ENCODE results near the gene CRYL1.

The CRYL1 gene

DNA sequence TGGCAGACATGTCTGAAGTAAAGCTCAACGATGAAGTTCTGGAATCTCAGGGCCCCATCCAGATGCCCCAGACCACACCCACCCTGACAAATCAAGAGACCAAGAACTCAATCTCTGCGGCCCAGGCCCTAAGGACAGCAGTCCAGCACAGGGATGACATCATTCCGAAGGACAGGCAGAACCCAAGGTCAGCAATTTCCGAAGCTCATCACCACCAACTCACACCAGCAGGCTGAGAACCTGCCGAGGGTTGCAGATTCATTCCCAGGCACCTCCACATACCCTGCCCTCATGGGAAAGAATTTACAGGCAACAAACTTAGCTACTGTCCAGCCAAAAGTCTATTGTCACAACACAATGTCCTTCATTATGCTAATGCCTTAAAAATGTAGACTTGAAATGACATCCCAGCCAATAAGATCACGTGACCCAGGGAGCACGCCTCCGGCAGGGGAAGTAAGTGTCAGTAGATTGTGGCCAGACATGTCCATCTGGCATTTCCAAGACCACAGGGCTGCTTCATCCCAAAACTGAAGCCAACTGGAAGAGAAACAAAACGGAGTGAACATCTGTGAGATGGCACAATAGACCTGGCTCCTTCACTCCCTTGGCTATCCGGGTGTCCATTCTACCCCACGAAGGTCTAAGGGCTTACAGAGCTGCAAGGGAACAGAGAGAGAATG lies 98.8 kb downstream of the CRYL1 start:
- no peaks in the 10 kb centered on the region for H3K27me3 ChIP-seq (ENCODE audit: control insufficient read depth, insufficient read depth, low read length)
- no peaks in the 10 kb centered on the region for H3K9me3 ChIP-seq (ENCODE audit: control insufficient read depth, low read length)

DNA sequence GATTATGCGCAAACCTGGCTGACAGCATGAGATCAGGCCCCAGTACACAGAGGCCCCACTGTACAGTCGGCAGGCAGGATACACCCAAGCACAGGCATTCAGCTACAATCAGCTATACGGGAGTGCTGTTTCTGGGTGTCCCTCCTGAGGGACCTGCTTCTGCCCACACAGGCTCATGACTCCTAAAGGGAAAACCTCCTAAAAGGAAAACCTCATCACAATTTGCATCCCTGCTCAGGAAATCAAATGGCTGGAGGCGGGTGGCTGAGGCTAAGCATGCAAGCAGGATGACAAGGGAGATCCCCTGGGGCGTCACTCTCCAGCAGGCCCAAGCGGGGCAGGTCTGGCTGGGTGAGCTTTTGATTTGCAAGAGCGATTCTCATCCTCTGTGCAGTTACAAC lies 99.8 kb downstream of the CRYL1 start:
- no peak overlapping the region for H3K4me3 ChIP-seq (ENCODE audit: low read length)
- H3K36me3 ChIP-seq (ENCODE audit: control insufficient read depth, insufficient read depth, low read length) = peaks cover 3% of the 10 kb centered on the region
- H3K9me3 ChIP-seq (ENCODE audit: control insufficient read depth, low read length) = no peaks in the 10 kb centered on the region
- no peaks in the 10 kb centered on the region for H3K27me3 ChIP-seq (ENCODE audit: control insufficient read depth, insufficient read depth, low read length)
- H3K9ac ChIP-seq (ENCODE audit: low read length) = no peak overlapping the region
- H3K4me1 ChIP-seq (ENCODE audit: control insufficient read depth, insufficient read depth, low read length) = no peaks in the 10 kb centered on the region

More for the DNA sequence above, 98.8 kb downstream of the CRYL1 start:
- Histone ChIP-seq H3K4me1 (ENCODE audit: control insufficient read depth, insufficient read depth, low read length) (no peaks in the 10 kb centered on the region), H3K4me3 (ENCODE audit: low read length) (no peak overlapping the region), H3K9ac (ENCODE audit: low read length) (no peak overlapping the region), H3K36me3 (ENCODE audit: control insufficient read depth, insufficient read depth, low read length) (peaks cover 3% of the 10 kb centered on the region)

DNA sequence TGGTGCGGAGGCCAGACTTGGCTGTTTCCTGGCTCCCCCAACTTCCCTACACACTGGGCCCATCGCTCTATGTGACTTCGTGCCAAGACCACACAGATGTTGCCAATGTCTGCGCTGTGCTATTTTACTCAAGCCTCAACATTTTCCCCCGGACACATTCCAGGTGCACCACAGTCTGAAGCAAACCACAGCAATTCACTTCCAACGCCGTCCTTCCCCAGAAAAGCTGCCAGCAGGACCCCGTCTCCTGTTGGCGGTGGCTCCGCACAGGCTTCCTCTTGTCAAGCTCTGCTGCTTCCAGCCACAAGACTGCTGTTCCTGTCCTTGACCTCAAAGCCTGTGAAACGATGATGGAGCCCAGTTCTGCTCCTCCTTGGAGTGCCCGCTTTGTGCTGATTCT lies 100.7 kb downstream of the CRYL1 start:
- no peaks in the 10 kb centered on the region for H3K36me3 ChIP-seq (ENCODE audit: control insufficient read depth, insufficient read depth, low read length)
- H3K9ac ChIP-seq (ENCODE audit: low read length) = no peak overlapping the region
- H3K27me3 ChIP-seq (ENCODE audit: control insufficient read depth, insufficient read depth, low read length) = no peaks in the 10 kb centered on the region

DNA sequence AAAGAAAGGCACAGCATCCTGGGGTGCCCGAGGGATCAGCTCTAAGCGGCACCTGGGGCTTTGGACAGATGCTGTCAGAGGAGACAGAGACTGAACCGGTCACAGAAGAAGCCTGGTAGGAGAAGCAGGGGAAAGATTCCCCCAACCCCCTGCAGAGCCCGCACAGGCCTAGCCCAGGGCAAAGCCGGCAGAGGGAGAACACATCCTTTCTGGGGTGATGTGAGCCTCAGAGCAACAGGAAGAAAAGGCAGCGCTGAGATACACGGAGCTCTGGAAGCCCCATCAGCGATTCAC lies 101.2 kb downstream of the CRYL1 start:
- Histone ChIP-seq H3K27me3 (ENCODE audit: control insufficient read depth, insufficient read depth, low read length) (no peaks in the 10 kb centered on the region), H3K9me3 (ENCODE audit: control insufficient read depth, low read length) (no peaks in the 10 kb centered on the region), H3K36me3 (ENCODE audit: control insufficient read depth, insufficient read depth, low read length) (no peaks in the 10 kb centered on the region), H3K4me1 (ENCODE audit: control insufficient read depth, insufficient read depth, low read length) (peaks cover 3% of the 10 kb centered on the region), H3K9ac (ENCODE audit: low read length) (no peak overlapping the region), H3K4me3 (ENCODE audit: low read length) (no peak overlapping the region)

More for the DNA sequence above, 100.7 kb downstream of the CRYL1 start:
- Histone ChIP-seq H3K4me3 (ENCODE audit: low read length) (no peak overlapping the region), H3K9me3 (ENCODE audit: control insufficient read depth, low read length) (no peaks in the 10 kb centered on the region), H3K4me1 (ENCODE audit: control insufficient read depth, insufficient read depth, low read length) (no peaks in the 10 kb centered on the region)

DNA sequence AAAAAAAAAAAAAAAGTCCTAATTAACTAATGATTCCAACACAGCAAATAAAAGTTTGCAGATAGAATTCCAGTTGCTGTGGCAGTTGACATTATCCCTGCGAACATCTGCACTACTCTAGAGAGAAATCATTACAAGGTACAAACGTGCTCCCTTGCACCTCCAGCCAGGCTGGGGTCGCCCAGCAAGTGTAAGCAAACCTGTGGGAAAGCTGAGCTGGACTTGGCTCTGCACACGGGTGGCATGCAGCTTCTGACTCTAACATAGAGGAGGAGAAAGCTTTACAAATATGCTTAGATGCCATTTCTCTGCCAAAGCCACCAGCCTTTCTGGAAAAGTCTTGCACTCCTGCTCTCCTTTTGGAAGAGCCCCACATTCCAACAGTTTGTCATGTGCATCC lies 103.3 kb downstream of the CRYL1 start:
- H3K4me3 ChIP-seq (ENCODE audit: low read length) = no peak overlapping the region
- peaks cover 4% of the 10 kb centered on the region for H3K4me1 ChIP-seq (ENCODE audit: control insufficient read depth, insufficient read depth, low read length)
- H3K9ac ChIP-seq (ENCODE audit: low read length) = no peak overlapping the region

DNA sequence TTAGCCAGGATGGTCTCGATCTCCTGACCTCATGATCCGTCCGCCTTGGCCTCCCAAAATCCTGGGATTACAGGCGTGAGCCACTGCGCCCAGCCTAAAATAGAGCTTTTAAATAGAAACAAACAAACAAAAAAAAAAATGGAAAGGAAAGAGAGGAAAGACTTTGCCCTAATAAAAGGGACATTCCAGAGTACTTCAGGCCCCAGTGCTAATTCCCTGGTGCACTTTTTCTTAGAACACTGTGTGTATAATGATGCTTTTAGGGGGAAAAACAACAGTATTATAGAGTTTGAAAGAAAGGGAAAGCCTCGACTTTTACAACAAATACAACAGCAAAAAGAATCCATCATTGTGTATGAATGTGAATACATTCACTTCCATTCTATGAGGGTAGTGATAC lies 104.7 kb downstream of the CRYL1 start:
- no peaks in the 10 kb centered on the region for H3K36me3 ChIP-seq (ENCODE audit: control insufficient read depth, insufficient read depth, low read length)
- H3K4me1 ChIP-seq (ENCODE audit: control insufficient read depth, insufficient read depth, low read length) = peaks cover 4% of the 10 kb centered on the region

More for the DNA sequence above, 103.3 kb downstream of the CRYL1 start:
- Histone ChIP-seq H3K9me3 (ENCODE audit: control insufficient read depth, low read length) (no peaks in the 10 kb centered on the region), H3K27me3 (ENCODE audit: control insufficient read depth, insufficient read depth, low read length) (no peaks in the 10 kb centered on the region), H3K36me3 (ENCODE audit: control insufficient read depth, insufficient read depth, low read length) (no peaks in the 10 kb centered on the region)

DNA sequence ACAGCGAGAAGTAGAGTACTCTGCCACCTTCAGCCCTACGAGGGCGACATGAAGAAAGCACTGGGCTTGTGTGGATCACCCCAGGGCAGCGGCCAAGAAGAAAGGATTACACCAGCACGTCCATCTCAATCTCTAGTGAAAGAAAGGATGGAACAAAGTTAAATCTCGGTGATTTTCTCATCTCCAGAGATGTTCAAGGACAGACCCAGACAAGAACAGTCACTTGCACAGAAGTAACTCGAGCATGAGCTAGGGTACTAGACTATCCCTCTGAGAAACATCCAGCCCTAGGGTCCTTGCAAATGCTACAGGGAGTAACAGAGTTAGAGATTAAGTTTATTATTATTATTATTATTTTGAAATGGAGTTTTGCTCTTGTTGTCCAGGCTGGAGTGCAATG lies 106.7 kb downstream of the CRYL1 start:
- Histone ChIP-seq H3K9ac (ENCODE audit: low read length) (no peak overlapping the region), H3K9me3 (ENCODE audit: control insufficient read depth, low read length) (no peaks in the 10 kb centered on the region), H3K4me1 (ENCODE audit: control insufficient read depth, insufficient read depth, low read length) (peaks cover 4% of the 10 kb centered on the region), H3K4me3 (ENCODE audit: low read length) (no peak overlapping the region), H3K27me3 (ENCODE audit: control insufficient read depth, insufficient read depth, low read length) (no peaks in the 10 kb centered on the region), H3K36me3 (ENCODE audit: control insufficient read depth, insufficient read depth, low read length) (no peaks in the 10 kb centered on the region)

More for the DNA sequence above, 104.7 kb downstream of the CRYL1 start:
- Histone ChIP-seq H3K9me3 (ENCODE audit: control insufficient read depth, low read length) (no peaks in the 10 kb centered on the region), H3K9ac (ENCODE audit: low read length) (no peak overlapping the region), H3K27me3 (ENCODE audit: control insufficient read depth, insufficient read depth, low read length) (no peaks in the 10 kb centered on the region), H3K4me3 (ENCODE audit: low read length) (no peak overlapping the region)

DNA sequence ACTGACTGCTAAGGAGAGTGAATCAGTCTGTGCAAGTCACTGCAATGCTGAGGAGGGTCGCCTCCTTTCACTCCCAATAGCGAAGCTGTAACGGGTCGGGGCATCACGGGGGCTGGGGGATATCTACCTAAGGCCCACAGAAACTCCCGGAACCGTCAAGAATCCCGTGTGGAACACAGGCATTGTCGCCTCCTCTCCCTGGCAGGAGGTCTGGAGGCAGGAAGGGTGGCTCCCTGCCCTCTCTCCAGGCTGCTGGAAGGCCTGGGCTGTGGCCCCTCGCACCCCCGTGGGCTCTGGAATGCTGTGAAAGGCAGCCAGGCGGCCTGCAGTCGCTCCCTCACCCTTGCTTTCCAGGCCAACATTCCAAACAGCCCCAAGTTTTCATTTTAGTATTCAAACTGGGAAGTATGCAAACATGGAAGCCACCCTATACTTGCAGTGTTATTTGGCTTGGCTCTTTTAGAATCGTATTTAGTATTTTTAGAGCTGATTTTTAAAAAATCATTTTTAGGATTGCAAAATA lies 109.4 kb downstream of the CRYL1 start:
- Histone ChIP-seq H3K27me3 (ENCODE audit: control insufficient read depth, insufficient read depth, low read length) (no peaks in the 10 kb centered on the region), H3K4me1 (ENCODE audit: control insufficient read depth, insufficient read depth, low read length) (peaks cover 10% of the 10 kb centered on the region), H3K9ac (ENCODE audit: low read length) (no peak overlapping the region), H3K36me3 (ENCODE audit: control insufficient read depth, insufficient read depth, low read length) (no peaks in the 10 kb centered on the region), H3K4me3 (ENCODE audit: low read length) (no peak overlapping the region), H3K9me3 (ENCODE audit: control insufficient read depth, low read length) (no peaks in the 10 kb centered on the region)

DNA sequence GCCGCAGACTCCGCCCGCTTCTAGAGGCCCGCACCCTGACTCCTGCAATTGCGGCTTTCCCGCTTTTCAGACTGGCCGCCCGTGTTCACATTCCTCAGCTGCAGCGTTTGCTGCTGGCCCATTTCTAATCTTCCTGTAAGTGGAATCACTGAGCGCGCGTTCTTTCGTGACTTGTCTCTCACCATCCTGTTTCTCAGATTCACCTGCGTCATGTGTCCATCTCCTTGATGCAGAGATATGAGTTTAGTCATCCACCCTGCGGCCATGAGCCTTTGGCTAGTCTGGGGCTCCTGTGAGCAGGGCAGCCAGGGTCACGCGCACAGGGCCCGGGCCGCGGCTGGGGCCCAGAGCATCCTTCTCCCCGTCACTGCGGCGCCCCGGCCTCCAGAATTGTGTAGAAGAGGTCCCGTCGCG lies 110.0 kb downstream of the CRYL1 start:
- no peak overlapping the region for H3K9ac ChIP-seq (ENCODE audit: low read length)
- no peaks in the 10 kb centered on the region for H3K9me3 ChIP-seq (ENCODE audit: control insufficient read depth, low read length)
- H3K27me3 ChIP-seq (ENCODE audit: control insufficient read depth, insufficient read depth, low read length) = no peaks in the 10 kb centered on the region
- no peaks in the 10 kb centered on the region for H3K36me3 ChIP-seq (ENCODE audit: control insufficient read depth, insufficient read depth, low read length)
- no peak overlapping the region for H3K4me3 ChIP-seq (ENCODE audit: low read length)
- peaks cover 10% of the 10 kb centered on the region for H3K4me1 ChIP-seq (ENCODE audit: control insufficient read depth, insufficient read depth, low read length)

DNA sequence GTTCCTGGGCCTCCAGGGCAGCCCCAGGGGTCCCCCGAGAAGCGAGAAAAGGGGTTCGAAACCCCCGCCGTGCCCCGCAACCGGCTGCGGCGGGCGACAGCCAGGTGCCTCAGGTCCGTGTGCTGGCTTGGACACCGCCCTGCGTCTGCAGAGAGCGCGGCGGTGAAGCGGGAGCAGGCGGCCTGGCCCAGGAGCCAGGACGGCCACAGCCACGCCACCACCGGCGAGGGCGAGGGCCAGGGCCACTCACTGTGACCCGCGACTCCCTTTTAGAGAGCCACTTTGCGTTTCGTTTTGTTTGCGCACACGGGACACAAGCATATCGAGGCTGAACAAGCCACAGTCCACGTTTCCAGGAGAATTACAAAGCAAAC lies 110.4 kb downstream of the CRYL1 start:
- no peaks in the 10 kb centered on the region for H3K27me3 ChIP-seq (ENCODE audit: control insufficient read depth, insufficient read depth, low read length)
- H3K9me3 ChIP-seq (ENCODE audit: control insufficient read depth, low read length) = no peaks in the 10 kb centered on the region
- no peaks in the 10 kb centered on the region for H3K36me3 ChIP-seq (ENCODE audit: control insufficient read depth, insufficient read depth, low read length)
- H3K4me3 ChIP-seq (ENCODE audit: low read length) = no peak overlapping the region
- no peak overlapping the region for H3K9ac ChIP-seq (ENCODE audit: low read length)
- peaks cover 10% of the 10 kb centered on the region for H3K4me1 ChIP-seq (ENCODE audit: control insufficient read depth, insufficient read depth, low read length)

DNA sequence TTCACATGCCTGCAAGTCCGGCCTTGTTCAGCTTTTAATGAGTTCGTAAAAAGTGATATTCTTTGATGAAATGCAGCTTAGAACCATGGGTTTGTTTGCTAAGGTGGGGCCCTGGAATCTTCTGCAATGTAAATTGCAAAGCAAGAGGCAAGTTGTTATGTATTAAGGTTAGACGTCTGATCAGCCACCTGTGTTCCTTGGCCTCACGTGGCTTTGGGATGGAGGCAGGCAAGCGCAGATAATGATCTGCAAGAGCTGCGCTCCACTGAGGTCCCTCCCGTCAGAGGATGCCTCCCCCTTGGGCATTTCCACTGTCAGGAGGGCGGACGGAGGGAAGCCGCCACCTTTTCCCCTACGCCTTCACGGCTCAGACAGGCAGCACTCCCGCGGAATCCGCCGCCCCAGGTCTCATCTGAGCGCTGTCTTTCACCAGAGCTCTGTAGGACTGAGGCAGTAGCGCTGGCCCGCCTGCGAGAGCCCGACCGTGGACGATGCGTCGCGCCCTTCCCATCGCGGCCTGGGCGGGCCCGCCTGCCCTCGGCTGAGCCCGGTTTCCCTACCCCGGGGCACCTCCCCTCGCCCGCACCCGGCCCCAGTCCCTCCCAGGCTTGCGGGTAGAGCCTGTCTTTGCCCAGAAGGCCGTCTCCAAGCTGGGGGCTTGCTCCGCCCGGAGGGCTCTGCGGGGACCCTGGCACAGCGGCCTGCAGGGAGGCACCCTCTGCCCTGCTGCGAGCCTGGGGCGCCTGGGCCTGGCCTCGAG lies 110.9 kb downstream of the CRYL1 start:
- Histone ChIP-seq H3K9me3 (ENCODE audit: control insufficient read depth, low read length) (no peaks in the 10 kb centered on the region), H3K27me3 (ENCODE audit: control insufficient read depth, insufficient read depth, low read length) (no peaks in the 10 kb centered on the region), H3K36me3 (ENCODE audit: control insufficient read depth, insufficient read depth, low read length) (no peaks in the 10 kb centered on the region), H3K4me1 (ENCODE audit: control insufficient read depth, insufficient read depth, low read length) (peaks cover 9% of the 10 kb centered on the region), H3K9ac (ENCODE audit: low read length) (no peak overlapping the region), H3K4me3 (ENCODE audit: low read length) (no peak overlapping the region)

DNA sequence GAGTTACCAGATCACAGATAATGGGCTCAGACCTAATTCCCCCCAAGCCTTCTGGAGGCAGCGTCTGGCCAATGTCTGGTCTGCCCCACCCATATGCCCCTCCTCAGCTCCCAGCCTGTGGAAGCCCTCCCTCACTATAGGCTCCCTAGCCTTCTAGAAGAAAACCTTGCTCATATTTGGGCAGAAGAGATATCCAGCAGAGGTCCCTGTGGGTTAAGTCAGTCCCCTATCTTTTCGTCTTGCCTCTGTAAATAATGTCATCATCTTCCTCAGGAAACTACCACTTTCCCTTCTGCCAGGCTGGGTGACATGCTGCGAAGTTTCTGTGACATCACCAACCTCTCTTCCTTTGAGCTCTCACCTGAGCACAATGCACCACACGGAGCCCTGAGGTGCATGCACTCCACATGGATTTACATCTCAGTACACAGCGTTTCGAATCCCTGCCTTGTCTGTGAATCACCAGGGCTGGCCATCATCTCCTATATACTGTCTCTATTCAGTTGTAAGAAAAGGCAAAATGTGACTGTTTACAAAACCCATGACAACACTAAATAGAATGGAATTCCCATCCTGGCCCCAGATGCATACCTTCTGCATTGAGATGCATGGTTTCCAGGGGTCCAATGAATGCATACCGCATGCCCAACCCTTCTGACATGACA lies 112.8 kb downstream of the CRYL1 start:
- no peaks in the 10 kb centered on the region for H3K36me3 ChIP-seq (ENCODE audit: control insufficient read depth, insufficient read depth, low read length)
- no peak overlapping the region for H3K9ac ChIP-seq (ENCODE audit: low read length)
- no peaks in the 10 kb centered on the region for H3K9me3 ChIP-seq (ENCODE audit: control insufficient read depth, low read length)
- H3K27me3 ChIP-seq (ENCODE audit: control insufficient read depth, insufficient read depth, low read length) = no peaks in the 10 kb centered on the region
- H3K4me1 ChIP-seq (ENCODE audit: control insufficient read depth, insufficient read depth, low read length) = peaks cover 5% of the 10 kb centered on the region
- no peak overlapping the region for H3K4me3 ChIP-seq (ENCODE audit: low read length)
